H1 (cell line): ENCODE results near the gene CNOT1. TPM values are rescaled to one million over a fixed set of nuclear protein-coding genes. Genes with fewer than 3 reads are reported as not detected.

Experiments
- CTCF ChIA-PET: fragments of 300-600 bp; sonication (Branson Sonifier 250); formaldehyde crosslinking; loops from one replicate; lab custom pipeline; 2021; ENCODE audit not compliant: partially characterized antibody; lab: Charles Lee
- POLR2A ChIA-PET: fragments of 300-600 bp; sonication (Branson Sonifier 250); formaldehyde crosslinking; loops from one replicate; lab custom pipeline; 2021; ENCODE audit warnings: inconsistent platforms; ENCODE audit not compliant: partially characterized antibody; lab: Charles Lee
- DNase-seq, 2 experiments: peaks; one replicate each; pipeline versions ENCODE4 v3.0.0 to v3.0.0-alpha.2; 2010 to 2022; ENCODE audit warnings: low spot score in 2 of 2, low read depth in 1 of 2, mixed read lengths in 1 of 2
- FAIRE-seq: peaks from 2 replicates; lab custom pipeline; 2011; peaks lifted over from hg19 to GRCh38; lab: Jason Lieb, UNC
- H2AFZ ChIP-seq: 2 replicates; pipeline ENCODE4 v1.8.1; 2012; ENCODE audit warnings: low read length, inconsistent platforms
- H2AK5ac ChIP-seq: 2 replicates; pipeline ENCODE4 v1.6.1; 2013; ENCODE audit warnings: low read depth, low read length
- H2BK120ac ChIP-seq: replicated peaks from 2 replicates; pipeline ENCODE3; 2013; ENCODE audit warnings: low read depth, low read length, inconsistent platforms
- H2BK12ac ChIP-seq: 2 replicates; pipeline ENCODE4 v1.6.1; 2013; ENCODE audit warnings: low read depth, low read length
- H2BK15ac ChIP-seq: 2 replicates; pipeline ENCODE4 v1.6.1; 2013; ENCODE audit warnings: low read length
- H2BK20ac ChIP-seq: 2 replicates; pipeline ENCODE4 v1.6.1; 2013; ENCODE audit warnings: low read length
- H2BK5ac ChIP-seq: 2 replicates; pipeline ENCODE4 v1.6.1; 2013; ENCODE audit warnings: low read depth, low read length
- H3K14ac ChIP-seq: 2 replicates; pipeline ENCODE4 v1.6.1; 2013; ENCODE audit warnings: inconsistent platforms; ENCODE audit not compliant: insufficient read length
- H3K18ac ChIP-seq: 2 replicates; pipeline ENCODE4 v1.6.1; 2013; ENCODE audit warnings: low read length; ENCODE audit errors: extremely low read depth
- H3K23ac ChIP-seq: 2 replicates; pipeline ENCODE4 v1.6.1; 2013; ENCODE audit warnings: inconsistent platforms; ENCODE audit not compliant: insufficient read length
- H3K23me2 ChIP-seq: 2 replicates; pipeline ENCODE4 v1.6.1; 2013; ENCODE audit warnings: low read depth, low read length
- H3K27ac ChIP-seq: 2 replicates; pipeline ENCODE4 v1.6.1; 2011; ENCODE audit warnings: low read depth, low read length, inconsistent platforms
- H3K27me3 ChIP-seq, 4 experiments: replicated peaks in 1 of 4; 1 replicate in 1 of 4; 2 replicates in 3 of 4; pipeline versions ENCODE4 v1.6.1 to v1.8.1; 2011 to 2013; ENCODE audit warnings: low read length in 3 of 4, mild to moderate bottlenecking in 3 of 4, inconsistent platforms in 2 of 4, mixed read lengths in 2 of 4, moderate library complexity in 1 of 4; ENCODE audit not compliant: control insufficient read depth in 3 of 4, insufficient read depth in 3 of 4; ENCODE audit errors: extremely low read depth in 1 of 4
- H3K36me3 ChIP-seq, 4 experiments: 2 replicates each; pipeline versions ENCODE4 v1.6.1 to v1.8.1; 2011 to 2013; ENCODE audit warnings: mild to moderate bottlenecking in 4 of 4, low read length in 3 of 4, moderate library complexity in 2 of 4, control low read depth in 1 of 4, inconsistent platforms in 1 of 4; ENCODE audit not compliant: insufficient read depth in 4 of 4, control insufficient read depth in 2 of 4
- H3K4ac ChIP-seq: replicated peaks from 2 replicates; pipeline ENCODE3; 2013; ENCODE audit warnings: low read length, low read depth, mixed read lengths, inconsistent platforms; ENCODE audit not compliant: insufficient read length
- H3K4me1 ChIP-seq, 4 experiments: replicated peaks in 1 of 4; 1 replicate in 1 of 4; 2 replicates in 3 of 4; pipeline versions ENCODE4 v1.6.1 to v1.8.1; 2011 to 2013; ENCODE audit warnings: low read length in 3 of 4, inconsistent platforms in 2 of 4, mixed read lengths in 1 of 4; ENCODE audit not compliant: insufficient read depth in 4 of 4, control insufficient read depth in 3 of 4
- H3K4me2 ChIP-seq, 2 experiments: 2 replicates each; pipeline versions ENCODE4 v1.6.1 to v1.8.1; 2011 to 2013; ENCODE audit warnings: low read depth in 2 of 2, low read length in 2 of 2, control low read depth in 1 of 2, inconsistent platforms in 1 of 2, mild to moderate bottlenecking in 1 of 2; ENCODE audit not compliant: insufficient read depth in 1 of 2
- H3K4me3 ChIP-seq, 4 experiments: fragments of 200-600, 300-600 bp in 1 of 4; sonication (generic), shearing (Covaris generic), sonication (Bioruptor Twin) in 1 of 4; 2 replicates each; pipeline versions ENCODE4 v1.5.1 to v1.8.1; 2011 to 2016; ENCODE audit warnings: low read length in 4 of 4, low read depth in 3 of 4, control low read depth in 2 of 4, inconsistent platforms in 2 of 4, mild to moderate bottlenecking in 2 of 4, mixed read lengths in 1 of 4, moderate library complexity in 1 of 4; ENCODE audit not compliant: insufficient read depth in 2 of 4; ENCODE audit errors: extremely low read depth in 1 of 4
- H3K56ac ChIP-seq: replicated peaks from 2 replicates; pipeline ENCODE3; 2013; ENCODE audit warnings: low read depth, mild to moderate bottlenecking, mixed read lengths, low read length, inconsistent platforms; ENCODE audit not compliant: insufficient read length
- H3K79me1 ChIP-seq: 2 replicates; pipeline ENCODE4 v1.6.1; 2013; ENCODE audit warnings: low read depth, low read length, control low read depth
- H3K79me2 ChIP-seq, 2 experiments: 2 replicates each; pipeline versions ENCODE4 v1.6.1 to v1.8.1; 2012 to 2013; ENCODE audit warnings: low read length in 2 of 2, mild to moderate bottlenecking in 2 of 2, inconsistent platforms in 1 of 2; ENCODE audit not compliant: insufficient read depth in 2 of 2, control insufficient read depth in 1 of 2
- H3K9ac ChIP-seq, 4 experiments: replicated peaks in 1 of 4; 1 replicate in 1 of 4; 2 replicates in 3 of 4; pipeline versions ENCODE4 v1.6.1 to v1.8.1; 2011 to 2013; ENCODE audit warnings: low read depth in 3 of 4, low read length in 3 of 4, control low read depth in 2 of 4, mild to moderate bottlenecking in 2 of 4, moderate library complexity in 2 of 4, inconsistent platforms in 1 of 4; ENCODE audit errors: extremely low read depth in 1 of 4
- H3K9me3 ChIP-seq, 2 experiments: 2 replicates each; pipeline versions ENCODE4 v1.6.1 to v1.8.1; 2012 to 2013; ENCODE audit warnings: mild to moderate bottlenecking in 2 of 2, moderate library complexity in 2 of 2, control low read depth in 1 of 2, inconsistent platforms in 1 of 2, low read depth in 1 of 2, low read length in 1 of 2, mixed read lengths in 1 of 2; ENCODE audit not compliant: insufficient read depth in 2 of 2
- H4K20me1 ChIP-seq, 2 experiments: replicated peaks in 1 of 2; 2 replicates each; pipeline versions ENCODE3 to v1.8.1; 2011 to 2013; ENCODE audit warnings: inconsistent platforms in 2 of 2, low read length in 2 of 2, mild to moderate bottlenecking in 1 of 2; ENCODE audit not compliant: insufficient read depth in 2 of 2, control insufficient read depth in 1 of 2
- H4K5ac ChIP-seq: 2 replicates; pipeline ENCODE4 v1.6.1; 2013; ENCODE audit warnings: low read length, low read depth, mixed read lengths, inconsistent platforms; ENCODE audit not compliant: insufficient read length
- H4K8ac ChIP-seq: 2 replicates; pipeline ENCODE4 v1.8.0; 2013; ENCODE audit warnings: mild to moderate bottlenecking, moderate library complexity, low read length, inconsistent platforms; ENCODE audit not compliant: insufficient read depth; ENCODE audit errors: extremely low read depth
- H4K91ac ChIP-seq: replicated peaks from 2 replicates; pipeline ENCODE3; 2013; ENCODE audit warnings: low read length, mixed read lengths, inconsistent platforms; ENCODE audit not compliant: insufficient read length
- ASH2L ChIP-seq: fragments of 200-600, 300-600 bp; sonication (generic); IDR thresholded peaks from one replicate; pipeline ENCODE4 v1.7.1; 2017; ENCODE audit warnings: low read length
- CHD1 ChIP-seq: IDR thresholded peaks from 2 replicates; pipeline ENCODE4 v1.6.1; 2012; ENCODE audit warnings: low read depth, low read length, improper control_type of control experiment
- E2F6 ChIP-seq: IDR thresholded peaks from 2 replicates; pipeline ENCODE4 v1.6.1; 2012; ENCODE audit warnings: inconsistent platforms
- JUN ChIP-seq: IDR thresholded peaks from 2 replicates; pipeline ENCODE4 v1.6.1; 2011; ENCODE audit warnings: low read depth, mild to moderate bottlenecking, improper control_type of control experiment, low read length
- KDM5A ChIP-seq: fragments of 200-600 bp; IDR thresholded peaks from 2 replicates; pipeline ENCODE4 v1.7.1; 2012; ENCODE audit warnings: mild to moderate bottlenecking, low read length, inconsistent platforms, mixed read lengths
- POLR2A ChIP-seq, 2 experiments: IDR thresholded peaks; 1 replicate in 1 of 2; 2 replicates in 1 of 2; pipeline ENCODE4 v1.6.1; 2011; ENCODE audit warnings: low read depth in 2 of 2, low read length in 2 of 2, mild to moderate bottlenecking in 2 of 2; ENCODE audit errors: control extremely low read depth in 1 of 2
- RXRA ChIP-seq: IDR thresholded peaks from 2 replicates; pipeline ENCODE4 v1.6.1; 2011; ENCODE audit warnings: low read depth, mild to moderate bottlenecking, low read length, moderate library complexity; ENCODE audit not compliant: insufficient read depth
- SAP30 ChIP-seq: fragments of 300-600 bp; sonication (generic); IDR thresholded peaks from 2 replicates; pipeline ENCODE4 v1.7.1; 2012; ENCODE audit warnings: low read length, moderate library complexity, mild to moderate bottlenecking, inconsistent platforms; ENCODE audit not compliant: insufficient read depth, insufficient replicate concordance
- SIX5 ChIP-seq: IDR thresholded peaks from 2 replicates; pipeline ENCODE4 v1.6.1; 2011; ENCODE audit warnings: mild to moderate bottlenecking, low read depth, low read length
- YY1 ChIP-seq: IDR thresholded peaks from 2 replicates; pipeline ENCODE4 v1.6.1; 2011; ENCODE audit warnings: low read depth, mild to moderate bottlenecking, low read length
- WGBS, 2 experiments: shearing (Covaris generic) in 1 of 2; methylation state at CpG; one replicate each; pipeline versions ENCODE4 v1.1.6 to v1.1.7; 2013 to 2015; ENCODE audit warnings: low lambda C conversion rate in 2 of 2, mixed read lengths in 2 of 2, inconsistent platforms in 1 of 2, low coverage in 1 of 2, missing lambda C conversion rate in 1 of 2; ENCODE audit not compliant: insufficient replicate concordance in 2 of 2, insufficient coverage in 1 of 2, insufficient read length in 1 of 2; ENCODE audit errors: extremely low coverage in 1 of 2, missing lambda C conversion rate in 1 of 2; 5-methylcytosine and 5-hydroxymethylcytosine counted together
- polyA plus RNA-seq, 7 experiments: library from polyadenylated mRNA; depleted of rRNA in 3 of 7; stranded (reverse) in 5 of 7; unstranded in 2 of 7; fragments of >200 nt in 5 of 7; fragments of 200-250 nt in 2 of 7; gene quantifications; 1 replicate in 5 of 7; 2 replicates in 1 of 7; 4 replicates in 1 of 7; pipeline versions ENCODE4 v1.2.1 to v1.2.3, GENCODE V29; 2011 to 2013; ENCODE audit warnings: missing spikeins in 2 of 7, mixed read lengths in 2 of 7
- total RNA-seq: library from RNA; stranded (reverse); fragmentation: NEBNext Ultra II Directional; extraction: Animal tissue kit (Norgen Biotek cat#: 25700); gene quantifications from 2 replicates; pipeline ENCODE4 v1.2.1, GENCODE V29; 2021

CNOT1 gene
- total and polyA plus RNA-seq, 2 of the 8 experiments (the other 6 are each of a cell fraction or from before 2014, with no cell fraction given): 306 to 319 TPM

- H3K9me3 ChIP-seq: no peaks in the 10 kb centered on the region
- no peak overlapping the region for H3K14ac ChIP-seq
- H3K27ac ChIP-seq: peak overlapping the region; percentile 82
- H2BK12ac ChIP-seq: 0 out of 2 replicates have a peak overlapping the region, but pooled peaks have one; percentile 39
- no peak for FAIRE-seq
- H4K8ac ChIP-seq: peak overlapping the region; percentile 94; the same call in 1 of the 2 replicates
- ChIA-PET CTCF (interaction anchor here (0.6 to 4.2 kb wide), 24 partner anchors 10 to 476 kb away, joined by 3 to 30 read pairs (median 4); no protein-coding TSS in a partner anchor), POLR2A (interaction anchor here (1.0 to 1.4 kb wide), 3 partner anchors 8 to 165 kb away, joined by 3 read pairs; no protein-coding TSS in a partner anchor)
- no peak overlapping the region for H3K4ac ChIP-seq
- H3K9ac ChIP-seq: peak overlapping the region in 2 of 4 experiments; percentile 58 to 61; a peak in 4 of 7 replicates
- peak overlapping the region; percentile 37 to 47; a peak in 3 of 4 replicates for H3K4me2 ChIP-seq
- no peaks in the 10 kb centered on the region for H3K36me3 ChIP-seq
- H2BK20ac ChIP-seq: no peak overlapping the region; the same call in 1 of the 2 replicates
- H3K4me1 ChIP-seq: peaks cover 0 to 29% (median 18%) of the 10 kb centered on the region in 4 experiments; a peak in 6 of 7 replicates
- no peaks in the 10 kb centered on the region for H3K79me2 ChIP-seq
- peak overlapping the region; percentile 18 for H4K5ac ChIP-seq
- WGBS, 2 experiments: 67% methylated on average over 24 of the region's 24 CpGs; no CpG with 5 or more reads in 1 of the 2 experiments
- H2AFZ ChIP-seq: no peak overlapping the region
- no peak overlapping the region for H2AK5ac ChIP-seq
- no peak overlapping the region for H3K23ac ChIP-seq
- H4K91ac ChIP-seq: no peak overlapping the region
- peak overlapping the region; percentile 48; the same call in 1 of the 2 replicates for H3K18ac ChIP-seq
- no peak overlapping the region for H2BK15ac ChIP-seq
- no peak overlapping the region for H3K56ac ChIP-seq
- no peaks in the 10 kb centered on the region for H4K20me1 ChIP-seq
- no peak overlapping the region for H2BK5ac ChIP-seq
- DNase-seq: no peak
- H3K79me1 ChIP-seq: no peaks in the 10 kb centered on the region
- peak overlapping the region in 2 of 4 experiments; percentile 2 to 21; a peak in 1 of 8 replicates for H3K4me3 ChIP-seq
- H3K27me3 ChIP-seq: peaks cover 0 to 3% (median 1%) of the 10 kb centered on the region in 4 experiments; a peak in 3 of 7 replicates
- H2BK120ac ChIP-seq: no peak overlapping the region
- TF ChIP-seq JUN: no peak
- TF ChIP-seq SIX5: no peak
- TF ChIP-seq RXRA: no peak
- TF ChIP-seq SAP30: no peak
- TF ChIP-seq E2F6: no peak
- no peak for TF ChIP-seq CHD1
- no peak for TF ChIP-seq POLR2A (IDR thresholded peaks at IDR 0.05; ENCODE audit: control extremely low read depth in 1 of 2, low read depth in 2 of 2, low read length in 2 of 2)
- TF ChIP-seq ASH2L: peak; percentile 40
- TF ChIP-seq KDM5A: no peak
- peak; percentile 84 for TF ChIP-seq YY1
- peaks cover 10% of the 10 kb centered on the region for H3K23me2 ChIP-seq
Measured at GRCh38 chr16:58495521-58496331, 133.9 kb downstream of the CNOT1 start.
